A549 (cell line): ENCODE data around the gene VSIR. TPM values are rescaled to one million over a fixed set of nuclear protein-coding genes. Genes with fewer than 3 reads are reported as not detected.

Experiments used
- ATAC-seq, 2 experiments: fragments of 200-7000 bp in 1 of 2; fragments of >200 bp in 1 of 2; cut with Nextera tagmentation in 1 of 2; cut with Tn5 transposase in 1 of 2; 3 replicates each; pipeline versions ENCODE4 v1.8.0 to v1.9.1; 2018 to 2020; ENCODE audit warnings: mild to moderate bottlenecking in 1 of 2, moderate library complexity in 1 of 2
- CTCF ChIA-PET: fragments of 300-600 bp; sonication (Branson Sonifier 250); formaldehyde crosslinking; extraction: SDS; loops from one replicate; lab custom pipeline; 2021; ENCODE audit warnings: antibody characterized with exemption, inconsistent platforms; lab: Yijun Ruan, JAX
- POLR2A ChIA-PET: fragments of 350-600 bp; formaldehyde crosslinking; extraction: SDS; loops from one replicate; lab custom pipeline; 2021; ENCODE audit warnings: antibody characterized with exemption, inconsistent platforms; lab: Yijun Ruan, JAX
- DNase-seq, 2 experiments: peaks; one replicate each; pipeline versions ENCODE4 v3.0.0 to v3.0.0-alpha.2; 2011 to 2016; ENCODE audit warnings: low read depth in 1 of 2, low spot score in 1 of 2
- FAIRE-seq: peaks from 2 replicates; lab custom pipeline; 2011; peaks lifted over from hg19 to GRCh38; lab: Jason Lieb, UNC
- H3K27ac ChIP-seq, 2 experiments: fragments of >200 bp; sonication (Bioruptor Twin); formaldehyde crosslinking; 3 replicates each; pipeline ENCODE4 v1.5.1; 2016 to 2017
- H3K4me1 ChIP-seq: fragments of >200 bp; sonication (Bioruptor Twin); formaldehyde crosslinking; 3 replicates; pipeline ENCODE4 v1.6.1; 2016
- H3K4me2 ChIP-seq: fragments of >200 bp; sonication (Bioruptor Twin); formaldehyde crosslinking; 3 replicates; pipeline ENCODE4 v1.6.1; 2016
- H3K4me3 ChIP-seq: fragments of >200 bp; sonication (Bioruptor Twin); formaldehyde crosslinking; 3 replicates; pipeline ENCODE4 v1.5.1; 2016
- H3K9me3 ChIP-seq: fragments of >200 bp; sonication (Bioruptor Twin); formaldehyde crosslinking; 3 replicates; pipeline ENCODE4 v1.6.1; 2016
- BHLHE40 ChIP-seq: IDR thresholded peaks from 2 replicates; pipeline ENCODE4 v1.6.1; 2012; ENCODE audit warnings: low read depth, low read length, inconsistent platforms
- CHD2 ChIP-seq: fragments of 150-350 bp; IDR thresholded peaks from 2 replicates; pipeline ENCODE4 v1.6.1; 2014; ENCODE audit warnings: low read length; ENCODE audit not compliant: partially characterized antibody
- EHMT2 ChIP-seq: fragments of 200-600 bp; sonication (generic); IDR thresholded peaks from 2 replicates; pipeline ENCODE4 v1.6.1; 2016; ENCODE audit warnings: antibody characterized with exemption, low read depth, mild to moderate bottlenecking, moderate library complexity
- FOSB ChIP-seq: fragments of 250-450 bp; sonication (Bioruptor Pico); IDR thresholded peaks from 2 replicates; pipeline ENCODE4 v1.5.0; 2020; ENCODE audit warnings: mild to moderate bottlenecking, moderate library complexity
- FOSL2 ChIP-seq, 2 experiments: fragments of 450-650 bp in 1 of 2; fragments of >200 bp in 1 of 2; sonication (Bioruptor Twin) in 1 of 2; formaldehyde crosslinking; IDR thresholded peaks; 2 replicates each; pipeline versions ENCODE4 v1.5.0 to v1.6.1; 2016 to 2020; ENCODE audit warnings: mild to moderate bottlenecking in 1 of 2, moderate library complexity in 1 of 2
- GATA3 ChIP-seq: IDR thresholded peaks from 2 replicates; pipeline ENCODE4 v1.6.1; 2012; ENCODE audit warnings: borderline replicate concordance
- HOXB13 ChIP-seq: fragments of 250-450 bp; sonication (Bioruptor Pico); IDR thresholded peaks from 2 replicates; pipeline ENCODE4 v1.5.0; 2020; ENCODE audit warnings: low read depth, mild to moderate bottlenecking, moderate library complexity
- HOXB5 ChIP-seq: fragments of 250-450 bp; sonication (Bioruptor Pico); IDR thresholded peaks from 2 replicates; pipeline ENCODE4 v1.5.0; 2020; ENCODE audit warnings: mild to moderate bottlenecking, moderate library complexity
- JUNB ChIP-seq: fragments of >200 bp; sonication (Bioruptor Twin); formaldehyde crosslinking; IDR thresholded peaks from 2 replicates; pipeline ENCODE4 v1.6.1; 2016
- KDM1A ChIP-seq: fragments of 200-600 bp; sonication (generic); IDR thresholded peaks from 2 replicates; pipeline ENCODE4 v1.6.1; 2016; ENCODE audit warnings: low read depth, mild to moderate bottlenecking
- KDM5A ChIP-seq: fragments of 200-600 bp; sonication (generic); IDR thresholded peaks from 2 replicates; pipeline ENCODE4 v1.6.1; 2016; ENCODE audit warnings: antibody characterized with exemption, mild to moderate bottlenecking
- MAZ ChIP-seq: fragments of 150-350 bp; IDR thresholded peaks from 2 replicates; pipeline ENCODE4 v1.6.1; 2014; ENCODE audit warnings: antibody characterized with exemption, low read depth, low read length, borderline replicate concordance
- MYC ChIP-seq: IDR thresholded peaks from 2 replicates; pipeline ENCODE4 v1.6.1; 2012; ENCODE audit warnings: mild to moderate bottlenecking, inconsistent platforms, low read length, improper control_type of control experiment, borderline replicate concordance
- NFE2L2 ChIP-seq: fragments of 150-350 bp; conservative IDR thresholded peaks from 2 replicates; pipeline ENCODE4 v1.6.1; 2014; ENCODE audit warnings: low read length
- NR3C1 ChIP-seq: fragments of >200 bp; sonication (Bioruptor Twin); formaldehyde crosslinking; IDR thresholded peaks from 3 replicates; pipeline ENCODE4 v1.6.1; 2017
- PHF8 ChIP-seq: fragments of 200-600 bp; sonication (generic); IDR thresholded peaks from 2 replicates; pipeline ENCODE4 v1.6.1; 2016; ENCODE audit warnings: low read depth, mild to moderate bottlenecking, antibody characterized with exemption, moderate library complexity, borderline replicate concordance
- RAD21 ChIP-seq, 2 experiments: fragments of >200 bp in 1 of 2; sonication (Bioruptor Twin) in 1 of 2; formaldehyde crosslinking in 1 of 2; IDR thresholded peaks in 1 of 2; conservative IDR thresholded peaks in 1 of 2; 2 replicates in 1 of 2; 3 replicates in 1 of 2; pipeline ENCODE4 v1.6.1; 2012 to 2018; ENCODE audit warnings: inconsistent platforms in 1 of 2
- SREBF2 ChIP-seq: fragments of 450-650 bp; IDR thresholded peaks from 2 replicates; pipeline ENCODE4 v1.6.1; 2014; ENCODE audit warnings: mild to moderate bottlenecking, moderate library complexity
- ZC3H11A ChIP-seq: fragments of 450-650 bp; IDR thresholded peaks from 2 replicates; pipeline ENCODE4 v1.6.1; 2014; ENCODE audit warnings: antibody characterized with exemption, mild to moderate bottlenecking
- ZNF302 ChIP-seq: fragments of 250-450 bp; sonication (Bioruptor Pico); IDR thresholded peaks from 2 replicates; pipeline ENCODE4 v1.9.0; 2021; ENCODE audit warnings: inconsistent platforms, mild to moderate bottlenecking, moderate library complexity
- WGBS: methylation state at CpG from one replicate; pipeline ENCODE4 v1.1.6; 2017; ENCODE audit errors: missing lambda C conversion rate; 5-methylcytosine and 5-hydroxymethylcytosine counted together
- polyA plus RNA-seq, 4 experiments: library from polyadenylated mRNA; depleted of rRNA in 3 of 4; stranded (reverse); fragments of >200 nt; fragmentation: RNase III in 1 of 4; extraction: RNeasy Plus Mini Kit Qiagen cat#74134 plus additional on column Dnase treatment in 1 of 4; gene quantifications; 2 replicates in 3 of 4; 3 replicates in 1 of 4; pipeline ENCODE4 v1.2.3, GENCODE V29; 2011 to 2017
- TF ChIP-seq, protein P1 (sequence below): IDR thresholded peaks from 2 replicates; pipeline ENCODE4 v1.6.1; 2012
- TF ChIP-seq, protein P2 (sequence below): fragments of 450-650 bp; IDR thresholded peaks from 2 replicates; pipeline ENCODE4 v1.6.1; 2014; ENCODE audit warnings: antibody characterized with exemption
- TF ChIP-seq, protein P3 (sequence below): fragments of 150-350 bp; IDR thresholded peaks from 2 replicates; pipeline ENCODE4 v1.6.1; 2014; ENCODE audit warnings: low read depth, mild to moderate bottlenecking, low read length

VSIR gene
- polyA plus RNA-seq, 2 of the 4 experiments (the other 2 are of a cell fraction): 15.5 to 18.5 TPM

- Histone ChIP-seq H3K4me1 (peaks cover 34% of the 10 kb centered on the region), H3K27ac (peak overlapping the region in 1 of 2 experiments; percentile 98; a peak in 3 of 6 replicates), H3K4me2 (no peak overlapping the region), H3K9me3 (no peaks in the 10 kb centered on the region), H3K4me3 (no peak overlapping the region)
- 69% methylated on average over 3 of the region's 3 CpGs for WGBS
- TF ChIP-seq HOXB13 (CRISPR knock-in tag) (no peak), BHLHE40 (no peak), ZNF302 (CRISPR knock-in tag) (no peak), NFE2L2 (no peak), RAD21 (conservative IDR thresholded peaks at IDR 0.05 in 1 of 2, IDR thresholded peaks at IDR 0.05 in 1 of 2) (no peak), CHD2 (no peak), JUNB (no peak), KDM1A (no peak)
- TF ChIP-seq, protein P1, sequence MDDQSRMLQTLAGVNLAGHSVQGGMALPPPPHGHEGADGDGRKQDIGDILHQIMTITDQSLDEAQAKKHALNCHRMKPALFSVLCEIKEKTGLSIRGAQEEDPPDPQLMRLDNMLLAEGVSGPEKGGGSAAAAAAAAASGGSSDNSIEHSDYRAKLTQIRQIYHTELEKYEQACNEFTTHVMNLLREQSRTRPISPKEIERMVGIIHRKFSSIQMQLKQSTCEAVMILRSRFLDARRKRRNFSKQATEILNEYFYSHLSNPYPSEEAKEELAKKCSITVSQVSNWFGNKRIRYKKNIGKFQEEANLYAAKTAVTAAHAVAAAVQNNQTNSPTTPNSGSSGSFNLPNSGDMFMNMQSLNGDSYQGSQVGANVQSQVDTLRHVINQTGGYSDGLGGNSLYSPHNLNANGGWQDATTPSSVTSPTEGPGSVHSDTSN: no peak
- ChIA-PET CTCF (interaction anchor here (1.2 to 4.9 kb wide), 16 partner anchors 8 to 459 kb away, joined by 3 to 42 read pairs (median 14); no protein-coding TSS in a partner anchor), POLR2A (interaction anchor here (2.4 kb wide), 1 partner anchor 47 kb away, joined by 10 read pairs; no protein-coding TSS in a partner anchor)
- DNase-seq: no peak
- no peak for ATAC-seq
- no peak for FAIRE-seq
These were observed 1.8 kb upstream of the VSIR start for GRCh38 chr10:71774916-71775702.

GRCh38 chr10:71772832-71773220 lies 494 bp downstream of the VSIR start:
- H3K9me3 ChIP-seq: no peaks in the 10 kb centered on the region
- no peak for TF ChIP-seq EHMT2
- TF ChIP-seq, protein P2, sequence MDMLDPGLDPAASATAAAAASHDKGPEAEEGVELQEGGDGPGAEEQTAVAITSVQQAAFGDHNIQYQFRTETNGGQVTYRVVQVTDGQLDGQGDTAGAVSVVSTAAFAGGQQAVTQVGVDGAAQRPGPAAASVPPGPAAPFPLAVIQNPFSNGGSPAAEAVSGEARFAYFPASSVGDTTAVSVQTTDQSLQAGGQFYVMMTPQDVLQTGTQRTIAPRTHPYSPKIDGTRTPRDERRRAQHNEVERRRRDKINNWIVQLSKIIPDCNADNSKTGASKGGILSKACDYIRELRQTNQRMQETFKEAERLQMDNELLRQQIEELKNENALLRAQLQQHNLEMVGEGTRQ: no peak
- no peak for TF ChIP-seq SREBF2
- no peak for TF ChIP-seq MAZ
- TF ChIP-seq HOXB13 (CRISPR knock-in tag): no peak
- no peak for TF ChIP-seq FOSL2 (IDR thresholded peaks at IDR 0.05)
- TF ChIP-seq FOSL2 (CRISPR knock-in tag; IDR thresholded peaks at IDR 0.05): no peak
- TF ChIP-seq GATA3: no peak
- no peak for TF ChIP-seq RAD21 (conservative IDR thresholded peaks at IDR 0.05 in 1 of 2, IDR thresholded peaks at IDR 0.05 in 1 of 2)
- TF ChIP-seq, protein P3, sequence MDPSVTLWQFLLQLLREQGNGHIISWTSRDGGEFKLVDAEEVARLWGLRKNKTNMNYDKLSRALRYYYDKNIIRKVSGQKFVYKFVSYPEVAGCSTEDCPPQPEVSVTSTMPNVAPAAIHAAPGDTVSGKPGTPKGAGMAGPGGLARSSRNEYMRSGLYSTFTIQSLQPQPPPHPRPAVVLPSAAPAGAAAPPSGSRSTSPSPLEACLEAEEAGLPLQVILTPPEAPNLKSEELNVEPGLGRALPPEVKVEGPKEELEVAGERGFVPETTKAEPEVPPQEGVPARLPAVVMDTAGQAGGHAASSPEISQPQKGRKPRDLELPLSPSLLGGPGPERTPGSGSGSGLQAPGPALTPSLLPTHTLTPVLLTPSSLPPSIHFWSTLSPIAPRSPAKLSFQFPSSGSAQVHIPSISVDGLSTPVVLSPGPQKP: no peak
- no peak for TF ChIP-seq HOXB5 (CRISPR knock-in tag)
- no peak for TF ChIP-seq PHF8
- TF ChIP-seq BHLHE40: no peak
- no peak for TF ChIP-seq ZC3H11A
- TF ChIP-seq NR3C1: no peak
- no peak for TF ChIP-seq FOSB (CRISPR knock-in tag)
- no peak for TF ChIP-seq MYC
- TF ChIP-seq KDM5A: no peak
- no peak for TF ChIP-seq ZNF302 (CRISPR knock-in tag)
- ChIA-PET CTCF (interaction anchor here (0.6 to 4.9 kb wide), 47 partner anchors 8 to 940 kb away, joined by 3 to 42 read pairs (median 6); partner anchors contain the start of genes C10orf105, CDH23 and SLC29A3), POLR2A (interaction anchor here (0.6 to 2.4 kb wide), 7 partner anchors 9 to 376 kb away, joined by 3 to 10 read pairs (median 5); partner anchors contain the start of genes CDH23 and PSAP)
- WGBS: 36% methylated on average over 4 of the region's 4 CpGs
- DNase-seq (no peak), ATAC-seq (peak; percentile 39 to 46), FAIRE-seq (no peak)
- peaks cover 55% of the 10 kb centered on the region for H3K4me1 ChIP-seq
- peak overlapping the region; percentile 79 to 98 for H3K27ac ChIP-seq
- H3K4me3 ChIP-seq: peak overlapping the region; percentile 64
- H3K4me2 ChIP-seq: peak overlapping the region; percentile 95
